Adipose tissue (tissue), 3 donors: ENCODE data around the gene SETDB1. TPM values are rescaled to one million over a fixed set of nuclear protein-coding genes. Genes with fewer than 3 reads are reported as not detected.
A peak's percentile ranks its signal among the peaks of the same experiment; 100 is the strongest.
"Not testable (repeated sequence)": the region's sequence is repeated elsewhere in the genome, so short reads cannot be mapped to it uniquely, and the experiment has no call there.

ENCODE experiments used
- H3K27ac ChIP-seq: one replicate; pipeline ENCODE4 v1.5.1; 2013; ENCODE audit warnings: low read depth, low read length
- WGBS, 3 donors: extraction: QIAGEN DNeasy Blood & Tissue Kit; methylation state at CpG; one replicate each; pipeline ENCODE4 v1.1.7; 2013; 5-methylcytosine and 5-hydroxymethylcytosine counted together
- polyA plus RNA-seq, 3 donors: library from polyadenylated mRNA; stranded (reverse); fragments of 200-250 nt; gene quantifications; one replicate each; pipeline ENCODE4 v1.2.3, GENCODE V29; 2013
- donor health status: healthy with polysubstance abuse.
- donor health status: Bipolar disorder and iron deficiency.
- donor health status: healthy.

Gene SETDB1
- polyA plus RNA-seq, 3 donors: 13.4 to 15.7 (median 15.1) TPM

DNA sequence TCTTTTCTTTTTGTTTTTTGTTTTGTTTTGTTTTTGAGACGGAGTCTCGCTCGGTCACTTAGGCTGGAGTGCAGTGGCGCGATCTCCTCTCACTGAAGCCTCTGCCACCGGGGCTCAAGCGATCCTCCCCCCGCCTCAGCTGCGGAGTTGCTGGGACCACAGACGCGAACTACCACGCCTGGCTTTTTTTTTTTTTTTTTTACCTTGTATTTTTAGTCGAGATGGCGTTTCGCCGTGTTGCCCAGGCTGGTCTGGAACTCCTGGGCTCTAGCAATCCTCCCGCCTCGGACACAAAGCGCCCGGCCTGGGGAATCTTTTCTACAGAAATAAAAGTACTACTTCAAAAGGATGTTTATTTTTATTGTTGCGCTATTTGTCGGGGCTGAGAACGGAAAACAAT is 1.1 kb upstream of the SETDB1 start:
- no peak overlapping the region for H3K27ac ChIP-seq
- WGBS, 3 donors: 48 to 75% (median 66%) methylated on average over 22 to 23 of the region's 23 CpGs

GRCh38 chr1:150927624-150928023 is 1.5 kb downstream of the SETDB1 start:
- H3K27ac ChIP-seq: no peak overlapping the region
- WGBS, 3 donors: 69 to 86% (median 72%) methylated on average over 4 of the region's 4 CpGs

GRCh38 chr1:150928286-150928685 is 2.1 kb downstream of the SETDB1 start:
- no peak overlapping the region for H3K27ac ChIP-seq
- WGBS, 3 donors: 87 to 98% (median 88%) methylated on average over 3 of the region's 3 CpGs

DNA sequence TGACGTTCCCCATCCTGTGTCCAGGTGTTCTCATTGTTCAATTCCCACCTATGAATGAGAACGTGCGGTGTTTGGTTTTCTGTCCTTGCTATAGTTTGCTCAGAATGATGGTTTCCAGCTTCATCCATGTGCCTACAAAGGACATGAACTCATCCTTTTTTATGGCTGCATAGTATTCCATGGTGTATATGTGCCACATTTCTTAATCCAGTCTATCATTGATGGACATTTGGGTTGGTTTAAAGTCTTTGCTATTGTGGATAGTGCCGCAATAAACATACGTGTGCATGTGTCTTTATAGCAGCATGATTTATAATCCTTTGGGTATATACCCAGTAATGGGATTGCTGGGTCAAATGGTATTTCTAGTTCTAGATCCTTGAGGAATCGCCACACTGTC is 2.6 kb downstream of the SETDB1 start:
- 93 to 97% (median 93%) methylated on average over 5 to 6 of the region's 6 CpGs for WGBS, 3 donors
- not testable (repeated sequence) for H3K27ac ChIP-seq

DNA sequence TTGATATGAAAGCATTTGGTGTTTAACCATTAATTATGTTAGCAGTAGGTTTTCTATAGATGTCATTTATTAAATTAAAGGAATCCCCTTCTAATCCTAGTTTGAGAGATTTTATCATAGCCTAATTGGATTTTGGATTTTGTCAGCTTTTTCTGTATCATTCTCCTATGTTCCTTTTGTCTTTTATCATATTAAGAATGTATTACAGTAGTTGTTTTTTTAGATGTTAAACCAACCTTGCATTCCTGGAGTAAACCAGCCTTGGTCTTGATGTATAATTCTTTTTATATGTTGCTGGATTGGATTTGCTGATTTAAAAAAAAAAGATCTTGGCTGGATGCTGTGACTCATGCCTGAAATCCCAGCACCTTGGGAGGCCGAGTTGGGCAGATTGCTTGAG is 5.6 kb downstream of the SETDB1 start:
- H3K27ac ChIP-seq: no peak overlapping the region
- 95 to 100% (median 97%) methylated on average over 1 of the region's 1 CpG for WGBS, 3 donors

GRCh38 chr1:150944856-150945255 is 18.7 kb downstream of the SETDB1 start:
- 86 to 90% (median 87%) methylated on average over 5 of the region's 5 CpGs for WGBS, 3 donors
- H3K27ac ChIP-seq: no peak overlapping the region

GRCh38 chr1:150954708-150955107 is 28.5 kb downstream of the SETDB1 start:
- no peak overlapping the region for H3K27ac ChIP-seq
- 89 to 95% (median 94%) methylated on average over 3 of the region's 3 CpGs for WGBS, 3 donors

DNA sequence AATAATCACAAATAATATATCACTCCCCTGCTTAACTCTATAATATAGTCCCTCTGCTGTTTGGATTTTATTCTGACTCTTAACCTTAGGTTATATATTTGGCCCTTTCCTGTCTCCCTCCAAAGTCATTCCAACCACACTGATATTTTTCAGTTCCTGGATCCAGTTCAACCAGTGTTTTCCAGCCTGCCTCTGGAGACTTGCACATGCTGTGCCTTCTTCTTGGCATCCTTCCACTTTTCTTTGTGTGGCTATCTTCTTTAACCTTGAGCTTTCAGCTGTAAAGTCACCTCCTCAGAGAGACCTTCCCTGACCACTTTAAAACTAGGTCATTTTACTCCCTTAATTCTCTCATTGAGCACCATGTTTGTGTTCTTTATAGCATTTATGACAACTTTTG is 29.1 kb downstream of the SETDB1 start:
- H3K27ac ChIP-seq: no peak overlapping the region

GRCh38 chr1:150957666-150958065 is 31.5 kb downstream of the SETDB1 start:
- H3K27ac ChIP-seq: no peak overlapping the region
- 98 to 99% (median 98%) methylated on average over 11 of the region's 11 CpGs for WGBS, 3 donors

DNA sequence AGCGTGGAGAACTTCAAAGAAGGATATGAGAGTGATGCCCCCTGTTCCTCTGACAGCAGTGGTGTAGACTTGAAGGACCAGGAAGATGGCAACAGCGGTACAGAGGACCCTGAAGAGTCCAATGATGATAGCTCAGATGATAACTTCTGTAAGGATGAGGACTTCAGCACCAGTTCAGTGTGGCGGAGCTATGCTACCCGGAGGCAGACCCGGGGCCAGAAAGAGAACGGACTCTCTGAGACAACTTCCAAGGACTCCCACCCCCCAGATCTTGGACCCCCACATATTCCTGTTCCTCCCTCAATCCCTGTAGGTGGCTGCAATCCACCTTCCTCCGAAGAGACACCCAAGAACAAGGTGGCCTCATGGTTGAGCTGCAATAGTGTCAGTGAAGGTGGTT is 34.5 kb downstream of the SETDB1 start:
- 97 to 98% (median 98%) methylated on average over 7 of the region's 7 CpGs for WGBS, 3 donors
- no peak overlapping the region for H3K27ac ChIP-seq

DNA sequence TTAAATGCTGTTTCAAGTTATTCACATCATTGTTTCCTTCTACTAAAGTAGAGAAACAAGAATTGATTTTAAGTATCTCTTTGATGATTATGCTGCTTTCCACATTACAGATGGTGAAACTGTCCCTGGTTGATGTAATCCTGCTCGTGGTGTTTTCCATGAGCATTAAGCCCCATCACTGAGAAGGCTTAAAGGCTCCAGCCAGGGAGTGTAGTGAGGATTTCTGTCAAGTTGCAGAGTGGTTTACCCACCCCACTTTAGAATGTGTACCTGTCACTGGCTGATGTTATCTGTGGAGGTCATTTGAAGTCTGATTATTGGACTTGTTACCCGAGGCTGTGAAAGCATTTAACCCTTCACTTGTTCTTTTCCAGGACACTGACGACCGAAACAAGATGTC is 35.6 kb downstream of the SETDB1 start:
- 60 to 67% (median 65%) methylated on average over 4 of the region's 4 CpGs for WGBS, 3 donors
- no peak overlapping the region for H3K27ac ChIP-seq

- no peak overlapping the region for H3K27ac ChIP-seq
- 90 to 94% (median 92%) methylated on average over 10 of the region's 10 CpGs for WGBS, 3 donors
These were observed 37.4 kb downstream of the SETDB1 start for GRCh38 chr1:150963321-150964163.

GRCh38 chr1:150964164-150964489 is 38.0 kb downstream of the SETDB1 start:
- H3K27ac ChIP-seq: no peak overlapping the region
- WGBS, 3 donors: 72 to 87% (median 78%) methylated on average over 5 of the region's 5 CpGs

DNA sequence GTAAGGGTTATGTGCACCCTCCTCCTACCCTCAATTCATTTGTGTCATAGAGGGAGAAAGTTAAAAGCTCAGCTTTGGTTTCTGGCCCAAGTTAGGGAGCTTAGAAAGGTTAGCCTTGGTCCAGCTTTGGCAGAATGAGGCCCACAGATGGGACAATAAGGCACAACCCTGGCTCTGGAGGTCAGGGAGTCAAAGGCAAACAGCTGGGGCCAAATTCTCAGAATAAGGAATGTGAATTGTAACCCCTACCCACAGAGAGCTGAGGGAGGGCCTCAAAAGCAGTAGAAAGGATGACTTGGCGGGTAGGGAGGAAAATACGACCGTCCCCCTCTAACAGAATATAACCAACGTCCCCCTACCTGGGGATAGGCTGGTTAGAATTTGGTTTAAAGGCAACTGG is 39.4 kb downstream of the SETDB1 start:
- WGBS, 3 donors: 86 to 92% (median 88%) methylated on average over 4 of the region's 4 CpGs
- no peak overlapping the region for H3K27ac ChIP-seq

DNA sequence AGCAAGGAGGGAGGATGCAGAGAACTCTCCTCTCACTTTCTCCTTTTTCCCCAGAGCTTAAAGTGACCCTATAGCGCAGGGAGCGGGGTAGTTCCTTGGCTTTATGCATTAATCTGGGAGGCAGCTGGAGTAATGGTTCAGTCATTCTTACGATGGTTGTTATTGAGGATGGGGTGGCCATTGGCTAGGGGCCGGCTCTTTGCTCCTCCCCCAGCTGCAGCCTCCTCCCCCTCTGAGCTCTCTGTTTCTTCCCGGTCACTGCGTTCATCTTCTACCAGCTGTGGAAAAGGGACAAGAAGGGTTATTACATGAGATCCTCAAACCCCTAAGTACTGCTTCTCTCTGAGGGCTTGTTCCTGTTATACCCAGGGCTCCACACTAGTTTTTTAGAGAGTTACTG is 39.8 kb downstream of the SETDB1 start:
- no peak overlapping the region for H3K27ac ChIP-seq
- WGBS, 3 donors: 67 to 74% (median 72%) methylated on average over 6 of the region's 6 CpGs

GRCh38 chr1:150967936-150968335 is 41.8 kb downstream of the SETDB1 start:
- 95 to 97% (median 96%) methylated on average over 13 of the region's 13 CpGs for WGBS, 3 donors
- H3K27ac ChIP-seq: no peak overlapping the region

DNA sequence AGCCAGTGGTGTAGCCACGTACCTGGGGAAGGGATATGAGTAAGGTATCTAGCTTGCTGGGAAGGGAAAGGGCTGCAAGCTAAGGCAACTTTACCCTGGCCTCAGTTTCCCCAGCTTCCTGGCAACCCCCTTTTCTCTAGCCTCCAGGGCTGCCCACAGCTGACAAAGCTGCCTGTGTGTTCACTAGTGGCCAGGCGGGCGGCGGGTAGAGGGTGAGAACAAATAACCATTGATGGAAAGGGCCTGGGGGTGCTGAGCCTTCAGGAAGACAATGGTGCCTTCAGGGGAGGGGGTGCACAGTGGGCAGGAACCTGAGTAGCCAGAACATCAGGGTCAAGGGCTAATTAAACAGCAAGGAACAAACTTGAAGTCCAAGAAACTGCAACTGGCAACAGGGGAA is 42.3 kb downstream of the SETDB1 start:
- H3K27ac ChIP-seq: no peak overlapping the region
- WGBS, 3 donors: 87 to 93% (median 93%) methylated on average over 4 of the region's 4 CpGs

GRCh38 chr1:150969626-150970025 is 43.5 kb downstream of the SETDB1 start:
- 68 to 76% (median 69%) methylated on average over 3 of the region's 3 CpGs for WGBS, 3 donors
- no peak overlapping the region for H3K27ac ChIP-seq

- H3K27ac ChIP-seq: peak overlapping the region; percentile 20
- 24 to 50% (median 48%) methylated on average over 11 of the region's 11 CpGs for WGBS, 3 donors
These were observed 44.8 kb downstream of the SETDB1 start for GRCh38 chr1:150970808-150971582.
